SK-N-SH (cell line): Measurements from ENCODE around the gene HRK.

Experiments used
- CHD2 ChIP-seq: fragments of 150-350 bp; IDR thresholded peaks from 2 replicates; pipeline ENCODE4 v1.6.1; 2018; ENCODE audit warnings: low read length; ENCODE audit not compliant: partially characterized antibody
- CTCF ChIP-seq: fragments of 200-600 bp; sonication (generic); IDR thresholded peaks from 2 replicates; pipeline ENCODE4 v1.6.1; 2017; ENCODE audit warnings: antibody characterized with exemption, mild to moderate bottlenecking, moderate library complexity
- EP300 ChIP-seq, 2 experiments: IDR thresholded peaks; 2 replicates each; pipeline versions ENCODE4 v1.4.0 to v1.6.1; 2012; ENCODE audit warnings: borderline replicate concordance in 1 of 2, low read depth in 1 of 2, low read length in 1 of 2
- EZH2phosphoT487 ChIP-seq: fragments of 200-600 bp; sonication (generic); IDR thresholded peaks from 2 replicates; pipeline ENCODE4 v1.6.1; 2017; ENCODE audit warnings: low read depth, mixed run types, mild to moderate bottlenecking, antibody characterized with exemption, moderate library complexity, borderline replicate concordance
- GABPA ChIP-seq: IDR thresholded peaks from 2 replicates; pipeline ENCODE4 v1.4.0; 2012; ENCODE audit warnings: low read depth, mild to moderate bottlenecking
- JUND ChIP-seq: IDR thresholded peaks from 2 replicates; pipeline ENCODE4 v1.4.0; 2012
- NRF1 ChIP-seq: IDR thresholded peaks from 2 replicates; pipeline ENCODE4 v1.6.1; 2012; ENCODE audit warnings: low read depth, mild to moderate bottlenecking, low read length
- POLR2AphosphoS5 ChIP-seq: IDR thresholded peaks from 2 replicates; pipeline ENCODE4 v1.6.1; 2012; ENCODE audit warnings: low read depth, low read length
- RFX5 ChIP-seq: IDR thresholded peaks from 2 replicates; pipeline ENCODE4 v1.6.1; 2012; ENCODE audit warnings: mild to moderate bottlenecking, improper control_type of control experiment, low read length
- SIN3A ChIP-seq: IDR thresholded peaks from 2 replicates; pipeline ENCODE4 v1.6.1; 2012; ENCODE audit warnings: low read depth, mild to moderate bottlenecking, low read length, moderate library complexity, borderline replicate concordance
- TAF1 ChIP-seq: IDR thresholded peaks from 2 replicates; pipeline ENCODE4 v1.6.1; 2012; ENCODE audit warnings: low read depth, mild to moderate bottlenecking, low read length, moderate library complexity, borderline replicate concordance
- TCF12 ChIP-seq: IDR thresholded peaks from 2 replicates; pipeline ENCODE4 v1.4.0; 2012
- YY1 ChIP-seq: IDR thresholded peaks from 2 replicates; pipeline ENCODE4 v1.4.0; 2012; ENCODE audit warnings: low read depth, mild to moderate bottlenecking

- TF ChIP-seq EZH2phosphoT487 = no peak
- TF ChIP-seq CHD2 = no peak
- no peak for TF ChIP-seq CTCF
- no peak for TF ChIP-seq NRF1
- TF ChIP-seq POLR2AphosphoS5 = no peak
- TF ChIP-seq RFX5 = no peak
- no peak for TF ChIP-seq SIN3A
- TF ChIP-seq GABPA = no peak
- TF ChIP-seq YY1 = no peak
- no peak for TF ChIP-seq EP300 (IDR thresholded peaks at IDR 0.05; ENCODE audit: borderline replicate concordance in 1 of 2, low read depth in 1 of 2, low read length in 1 of 2)
- TF ChIP-seq JUND = no peak
- no peak for TF ChIP-seq TCF12
- no peak for TF ChIP-seq TAF1
Measured at GRCh38 chr12:116918464-116918863, 37.2 kb upstream of the HRK start.
